Tibial nerve (tissue), 4 donors: ENCODE measurements around the gene PRKCE.

Source experiments
- EP300 ChIP-seq, 2 donors: sonication (generic); formaldehyde crosslinking; IDR thresholded peaks; one replicate each; pipeline ENCODE4 v1.6.1; 2017; ENCODE audit warnings: antibody characterized with exemption in 2 of 2, mild to moderate bottlenecking in 1 of 2
- POLR2A ChIP-seq, 2 donors: fragments of 450-650 bp; IDR thresholded peaks; one replicate each; pipeline ENCODE4 v1.6.1; 2017; ENCODE audit warnings: antibody characterized with exemption in 2 of 2, mild to moderate bottlenecking in 2 of 2, moderate library complexity in 2 of 2
- TF ChIP-seq, protein P1 (sequence below), 5 experiments: fragments of 200-600 bp in 3 of 5; fragments of 450-650 bp in 2 of 5; sonication (generic) in 3 of 5; IDR thresholded peaks; one replicate each; pipeline ENCODE4 v1.5.1; 2016 to 2019; ENCODE audit warnings: antibody characterized with exemption in 5 of 5, mild to moderate bottlenecking in 3 of 5, moderate library complexity in 2 of 5

DNA sequence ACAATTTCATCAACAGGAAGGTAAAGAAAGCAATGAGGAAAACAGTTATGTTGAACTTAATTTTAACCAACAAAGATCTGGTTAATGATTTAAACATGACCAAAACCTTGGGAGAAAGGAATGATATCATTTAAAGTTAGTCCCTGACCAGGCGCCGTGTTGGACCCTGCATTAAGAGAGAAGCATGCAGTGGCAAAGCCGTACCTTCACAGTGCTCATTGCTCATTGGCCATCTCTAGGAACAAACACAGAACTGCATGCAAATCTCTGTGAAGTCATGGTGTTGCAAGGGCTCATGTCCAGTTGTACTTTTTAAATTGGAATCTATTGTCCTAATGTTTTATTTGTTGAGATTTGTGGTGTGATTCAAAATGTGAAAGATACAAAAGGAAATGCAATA lies 28.4 kb upstream of the PRKCE start:
- TF ChIP-seq EP300 (IDR thresholded peaks at IDR 0.05) (no peak), POLR2A (IDR thresholded peaks at IDR 0.05) (no peak)
- TF ChIP-seq, protein P1, sequence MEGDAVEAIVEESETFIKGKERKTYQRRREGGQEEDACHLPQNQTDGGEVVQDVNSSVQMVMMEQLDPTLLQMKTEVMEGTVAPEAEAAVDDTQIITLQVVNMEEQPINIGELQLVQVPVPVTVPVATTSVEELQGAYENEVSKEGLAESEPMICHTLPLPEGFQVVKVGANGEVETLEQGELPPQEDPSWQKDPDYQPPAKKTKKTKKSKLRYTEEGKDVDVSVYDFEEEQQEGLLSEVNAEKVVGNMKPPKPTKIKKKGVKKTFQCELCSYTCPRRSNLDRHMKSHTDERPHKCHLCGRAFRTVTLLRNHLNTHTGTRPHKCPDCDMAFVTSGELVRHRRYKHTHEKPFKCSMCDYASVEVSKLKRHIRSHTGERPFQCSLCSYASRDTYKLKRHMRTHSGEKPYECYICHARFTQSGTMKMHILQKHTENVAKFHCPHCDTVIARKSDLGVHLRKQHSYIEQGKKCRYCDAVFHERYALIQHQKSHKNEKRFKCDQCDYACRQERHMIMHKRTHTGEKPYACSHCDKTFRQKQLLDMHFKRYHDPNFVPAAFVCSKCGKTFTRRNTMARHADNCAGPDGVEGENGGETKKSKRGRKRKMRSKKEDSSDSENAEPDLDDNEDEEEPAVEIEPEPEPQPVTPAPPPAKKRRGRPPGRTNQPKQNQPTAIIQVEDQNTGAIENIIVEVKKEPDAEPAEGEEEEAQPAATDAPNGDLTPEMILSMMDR (IDR thresholded peaks at IDR 0.05): no peak
